ENCODE measurements around the gene THRAP3. TPM values are rescaled to one million over a fixed set of nuclear protein-coding genes. Genes with fewer than 3 reads are reported as not detected.

The THRAP3 gene
- total and polyA plus RNA-seq, 2 experiments from 2014 or later = 127 to 161 TPM

DNA sequence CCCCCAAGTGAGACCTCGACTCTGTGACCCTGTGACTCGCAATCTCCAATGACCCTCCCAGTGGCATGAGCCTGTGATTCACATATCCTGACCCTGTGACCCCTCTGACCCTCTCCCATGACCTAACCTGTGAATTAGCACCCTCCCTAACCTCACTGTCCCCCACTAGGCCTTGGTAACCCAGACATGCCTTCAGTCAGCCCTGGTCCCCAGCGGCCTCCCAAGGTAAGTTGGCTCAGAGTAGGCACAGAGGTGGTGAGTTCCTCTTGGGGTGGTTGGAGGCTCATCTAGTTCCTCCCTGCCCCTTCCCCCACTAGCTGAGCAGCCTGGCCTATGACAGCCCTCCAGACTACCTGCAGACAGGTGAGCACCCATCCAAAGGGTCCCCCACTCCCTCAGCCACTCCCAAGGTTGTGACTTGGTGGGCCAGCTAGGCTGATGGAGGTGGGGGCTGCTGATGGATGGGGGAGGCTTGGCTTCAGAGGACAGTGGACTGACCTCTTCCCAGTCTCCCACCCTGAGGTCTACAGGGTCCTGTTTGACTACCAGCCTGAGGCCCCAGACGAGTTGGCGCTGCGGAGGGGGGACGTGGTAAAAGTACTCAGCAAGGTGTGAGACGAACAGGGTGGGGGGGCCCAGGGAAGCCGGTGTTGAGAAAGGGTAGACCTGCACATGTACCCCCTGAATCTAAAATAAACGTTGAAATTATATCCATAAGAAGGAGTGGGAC lies 83.5 kb downstream of the THRAP3 start:
- H3K4me1 Mint-ChIP-seq = peaks cover 13% of the 10 kb centered on the region
- no peaks in the 10 kb centered on the region for H3K9me3 Mint-ChIP-seq
- peaks cover 14% of the 10 kb centered on the region for H3K27me3 Mint-ChIP-seq (ENCODE audit: insufficient read depth, low read depth, poor library complexity)
- no peak overlapping the region for H3K27ac Mint-ChIP-seq
- Histone ChIP-seq H3K4me3 (peak overlapping the region; percentile 76), H3K4me1 (ENCODE audit: insufficient read depth) (peaks cover 12% of the 10 kb centered on the region), H3K4me2 (peak overlapping the region; percentile 81), H4K20me1 (replicated peaks; ENCODE audit: insufficient read depth) (peaks cover 6% of the 10 kb centered on the region), H3K27ac (ENCODE audit: low read depth) (no peak overlapping the region), H3K9me2 (ENCODE audit: insufficient read depth) (no peaks in the 10 kb centered on the region), H2AFZ (no peak overlapping the region), H3K79me2 (replicated peaks; ENCODE audit: insufficient read depth) (no peaks in the 10 kb centered on the region), H3F3A (replicated peaks; ENCODE audit: low read depth) (peaks cover 12% of the 10 kb centered on the region), H3K27me3 (ENCODE audit: insufficient read depth) (no peaks in the 10 kb centered on the region), H3K36me3 (ENCODE audit: insufficient read depth) (peaks cover 6% of the 10 kb centered on the region)
- no peak for TF ChIP-seq EZH2phosphoT487 (IDR thresholded peaks at IDR 0.05; ENCODE audit: unreplicated experiment)
- TF ChIP-seq, protein P1, sequence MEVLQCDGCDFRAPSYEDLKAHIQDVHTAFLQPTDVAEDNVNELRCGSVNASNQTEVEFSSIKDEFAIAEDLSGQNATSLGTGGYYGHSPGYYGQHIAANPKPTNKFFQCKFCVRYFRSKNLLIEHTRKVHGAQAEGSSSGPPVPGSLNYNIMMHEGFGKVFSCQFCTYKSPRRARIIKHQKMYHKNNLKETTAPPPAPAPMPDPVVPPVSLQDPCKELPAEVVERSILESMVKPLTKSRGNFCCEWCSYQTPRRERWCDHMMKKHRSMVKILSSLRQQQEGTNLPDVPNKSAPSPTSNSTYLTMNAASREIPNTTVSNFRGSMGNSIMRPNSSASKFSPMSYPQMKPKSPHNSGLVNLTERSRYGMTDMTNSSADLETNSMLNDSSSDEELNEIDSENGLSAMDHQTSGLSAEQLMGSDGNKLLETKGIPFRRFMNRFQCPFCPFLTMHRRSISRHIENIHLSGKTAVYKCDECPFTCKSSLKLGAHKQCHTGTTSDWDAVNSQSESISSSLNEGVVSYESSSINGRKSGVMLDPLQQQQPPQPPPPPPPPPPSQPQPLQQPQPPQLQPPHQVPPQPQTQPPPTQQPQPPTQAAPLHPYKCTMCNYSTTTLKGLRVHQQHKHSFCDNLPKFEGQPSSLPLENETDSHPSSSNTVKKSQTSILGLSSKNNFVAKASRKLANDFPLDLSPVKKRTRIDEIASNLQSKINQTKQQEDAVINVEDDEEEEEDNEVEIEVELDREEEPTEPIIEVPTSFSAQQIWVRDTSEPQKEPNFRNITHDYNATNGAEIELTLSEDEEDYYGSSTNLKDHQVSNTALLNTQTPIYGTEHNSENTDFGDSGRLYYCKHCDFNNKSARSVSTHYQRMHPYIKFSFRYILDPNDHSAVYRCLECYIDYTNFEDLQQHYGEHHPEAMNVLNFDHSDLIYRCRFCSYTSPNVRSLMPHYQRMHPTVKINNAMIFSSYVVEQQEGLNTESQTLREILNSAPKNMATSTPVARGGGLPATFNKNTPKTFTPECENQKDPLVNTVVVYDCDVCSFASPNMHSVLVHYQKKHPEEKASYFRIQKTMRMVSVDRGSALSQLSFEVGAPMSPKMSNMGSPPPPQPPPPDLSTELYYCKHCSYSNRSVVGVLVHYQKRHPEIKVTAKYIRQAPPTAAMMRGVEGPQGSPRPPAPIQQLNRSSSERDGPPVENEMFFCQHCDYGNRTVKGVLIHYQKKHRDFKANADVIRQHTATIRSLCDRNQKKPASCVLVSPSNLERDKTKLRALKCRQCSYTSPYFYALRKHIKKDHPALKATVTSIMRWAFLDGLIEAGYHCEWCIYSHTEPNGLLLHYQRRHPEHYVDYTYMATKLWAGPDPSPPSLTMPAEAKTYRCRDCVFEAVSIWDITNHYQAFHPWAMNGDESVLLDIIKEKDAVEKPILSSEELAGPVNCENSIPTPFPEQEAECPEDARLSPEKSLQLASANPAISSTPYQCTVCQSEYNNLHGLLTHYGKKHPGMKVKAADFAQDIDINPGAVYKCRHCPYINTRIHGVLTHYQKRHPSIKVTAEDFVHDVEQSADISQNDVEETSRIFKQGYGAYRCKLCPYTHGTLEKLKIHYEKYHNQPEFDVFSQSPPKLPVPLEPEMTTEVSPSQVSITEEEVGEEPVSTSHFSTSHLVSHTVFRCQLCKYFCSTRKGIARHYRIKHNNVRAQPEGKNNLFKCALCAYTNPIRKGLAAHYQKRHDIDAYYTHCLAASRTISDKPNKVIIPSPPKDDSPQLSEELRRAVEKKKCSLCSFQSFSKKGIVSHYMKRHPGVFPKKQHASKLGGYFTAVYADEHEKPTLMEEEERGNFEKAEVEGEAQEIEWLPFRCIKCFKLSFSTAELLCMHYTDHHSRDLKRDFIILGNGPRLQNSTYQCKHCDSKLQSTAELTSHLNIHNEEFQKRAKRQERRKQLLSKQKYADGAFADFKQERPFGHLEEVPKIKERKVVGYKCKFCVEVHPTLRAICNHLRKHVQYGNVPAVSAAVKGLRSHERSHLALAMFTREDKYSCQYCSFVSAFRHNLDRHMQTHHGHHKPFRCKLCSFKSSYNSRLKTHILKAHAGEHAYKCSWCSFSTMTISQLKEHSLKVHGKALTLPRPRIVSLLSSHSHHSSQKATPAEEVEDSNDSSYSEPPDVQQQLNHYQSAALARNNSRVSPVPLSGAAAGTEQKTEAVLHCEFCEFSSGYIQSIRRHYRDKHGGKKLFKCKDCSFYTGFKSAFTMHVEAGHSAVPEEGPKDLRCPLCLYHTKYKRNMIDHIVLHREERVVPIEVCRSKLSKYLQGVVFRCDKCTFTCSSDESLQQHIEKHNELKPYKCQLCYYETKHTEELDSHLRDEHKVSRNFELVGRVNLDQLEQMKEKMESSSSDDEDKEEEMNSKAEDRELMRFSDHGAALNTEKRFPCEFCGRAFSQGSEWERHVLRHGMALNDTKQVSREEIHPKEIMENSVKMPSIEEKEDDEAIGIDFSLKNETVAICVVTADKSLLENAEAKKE (CRISPR knock-in tag; IDR thresholded peaks at IDR 0.05) = no peak
- TF ChIP-seq POLR2AphosphoS5 (IDR thresholded peaks at IDR 0.05; ENCODE audit: low read depth) = no peak
- TF ChIP-seq EZH2 (IDR thresholded peaks at IDR 0.05; ENCODE audit: low read depth, unreplicated experiment) = no peak
- no peak for TF ChIP-seq REST (IDR thresholded peaks at IDR 0.05; ENCODE audit: unreplicated experiment)
- TF ChIP-seq ZNF114 (CRISPR knock-in tag; IDR thresholded peaks at IDR 0.05) = no peak
- no peak for TF ChIP-seq ZNF331 (CRISPR knock-in tag; IDR thresholded peaks at IDR 0.05; ENCODE audit: low read depth)
- TF ChIP-seq STAT1 (IDR thresholded peaks at IDR 0.05; ENCODE audit: unreplicated experiment) = no peak
- no peak for TF ChIP-seq CREB1 (CRISPR knock-in tag; IDR thresholded peaks at IDR 0.05; ENCODE audit: low read depth)
- TF ChIP-seq ETS1 (IDR thresholded peaks at IDR 0.05) = no peak
- TF ChIP-seq JUNB (IDR thresholded peaks at IDR 0.05; ENCODE audit: unreplicated experiment) = no peak
- TF ChIP-seq NANOG (IDR thresholded peaks at IDR 0.05; ENCODE audit: borderline replicate concordance) = no peak
- TF ChIP-seq, protein P2, sequence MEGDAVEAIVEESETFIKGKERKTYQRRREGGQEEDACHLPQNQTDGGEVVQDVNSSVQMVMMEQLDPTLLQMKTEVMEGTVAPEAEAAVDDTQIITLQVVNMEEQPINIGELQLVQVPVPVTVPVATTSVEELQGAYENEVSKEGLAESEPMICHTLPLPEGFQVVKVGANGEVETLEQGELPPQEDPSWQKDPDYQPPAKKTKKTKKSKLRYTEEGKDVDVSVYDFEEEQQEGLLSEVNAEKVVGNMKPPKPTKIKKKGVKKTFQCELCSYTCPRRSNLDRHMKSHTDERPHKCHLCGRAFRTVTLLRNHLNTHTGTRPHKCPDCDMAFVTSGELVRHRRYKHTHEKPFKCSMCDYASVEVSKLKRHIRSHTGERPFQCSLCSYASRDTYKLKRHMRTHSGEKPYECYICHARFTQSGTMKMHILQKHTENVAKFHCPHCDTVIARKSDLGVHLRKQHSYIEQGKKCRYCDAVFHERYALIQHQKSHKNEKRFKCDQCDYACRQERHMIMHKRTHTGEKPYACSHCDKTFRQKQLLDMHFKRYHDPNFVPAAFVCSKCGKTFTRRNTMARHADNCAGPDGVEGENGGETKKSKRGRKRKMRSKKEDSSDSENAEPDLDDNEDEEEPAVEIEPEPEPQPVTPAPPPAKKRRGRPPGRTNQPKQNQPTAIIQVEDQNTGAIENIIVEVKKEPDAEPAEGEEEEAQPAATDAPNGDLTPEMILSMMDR (conservative IDR thresholded peaks at IDR 0.05; ENCODE audit: low read depth in 2 of 2) = no peak
- peaks cover 45% of the 10 kb centered on the region for H3K36me3 Mint-ChIP-seq (ENCODE audit: low read depth)
- DNase-seq (ENCODE audit: low spot score) (peak; percentile 10), ATAC-seq (no peak)
- peak overlapping the region; percentile 93 for H3K4me3 Mint-ChIP-seq
